Fibroblast of lung (primary cell): Measurements from ENCODE around the gene HEMK1.

ENCODE experiments used
- CTCF ChIP-seq, 2 donors: IDR thresholded peaks in 1 of 2; conservative IDR thresholded peaks in 1 of 2; 1 replicate in 1 of 2; 2 replicates in 1 of 2; pipeline ENCODE4 v1.5.1; 2011 to 2012; ENCODE audit warnings: low read length in 2 of 2, control low read depth in 1 of 2, inconsistent platforms in 1 of 2, low read depth in 1 of 2, mild to moderate bottlenecking in 1 of 2
- EZH2 ChIP-seq: IDR thresholded peaks from 2 replicates; pipeline ENCODE4 v1.5.1; 2012; ENCODE audit warnings: low read length, control low read depth, mild to moderate bottlenecking; ENCODE audit errors: missing control alignments

- no peak for TF ChIP-seq CTCF (conservative IDR thresholded peaks at IDR 0.05 in 1 of 2, IDR thresholded peaks at IDR 0.05 in 1 of 2; ENCODE audit: low read depth in 1 of 2, low read length in 2 of 2)
- no peak for TF ChIP-seq EZH2
Observed at GRCh38 chr3:50536471-50537180, 32.7 kb upstream of the HEMK1 start.
